Activated B cell treated with CpG ODN at 0.5 μM for 24 hours (primary cell): ENCODE measurements around the gene ANKH. TPM values are rescaled to one million over a fixed set of nuclear protein-coding genes. Genes with fewer than 3 reads are reported as not detected.

Source experiments
- ATAC-seq: fragments of 200-7000 bp; cut with Tn5 transposase; one replicate; pipeline ENCODE4 v1.10.0; 2021; ENCODE audit warnings: low read depth, mild to moderate bottlenecking, moderate library complexity
- CTCF ChIA-PET: fragments of 350-600 bp; sonication (Branson Sonifier 250); formaldehyde crosslinking; loops from one replicate; lab custom pipeline; 2021; ENCODE audit warnings: antibody characterized with exemption; lab: Charles Lee
- POLR2A ChIA-PET: fragments of 350-600 bp; sonication (Branson Sonifier 250); formaldehyde crosslinking; loops from one replicate; lab custom pipeline; 2021; ENCODE audit warnings: antibody characterized with exemption; lab: Charles Lee
- DNase-seq: peaks from one replicate; pipeline ENCODE4 v3.0.0; 2022
- H3K27ac Mint-ChIP-seq: one replicate; pipeline ENCODE4 v1.8.0; 2020; ENCODE audit warnings: mixed read lengths
- H3K27me3 Mint-ChIP-seq: one replicate; pipeline ENCODE4 v1.8.0; 2021; ENCODE audit warnings: mixed read lengths
- H3K36me3 Mint-ChIP-seq: one replicate; pipeline ENCODE4 v1.8.0; 2021; ENCODE audit warnings: low read depth, mixed read lengths
- H3K4me1 Mint-ChIP-seq: one replicate; pipeline ENCODE4 v1.8.0; 2021; ENCODE audit warnings: mixed read lengths
- H3K4me3 Mint-ChIP-seq: one replicate; pipeline ENCODE4 v1.8.0; 2020; ENCODE audit warnings: mild to moderate bottlenecking, mixed read lengths
- H3K9me3 Mint-ChIP-seq: one replicate; pipeline ENCODE4 v1.8.0; 2020; ENCODE audit warnings: mixed read lengths
- intact Hi-C: fragments of 100-400 bp; cut with micrococcal nuclease; formaldehyde crosslinking; loops from one replicate; pipeline ENCODE4 v1.15.1; 2024
- total RNA-seq: library from RNA; stranded (reverse); gene quantifications from 2 replicates; pipeline ENCODE4 v1.2.3, GENCODE V29; 2022
- TF ChIP-seq, protein P1 (sequence below): fragments of 200-600 bp; IDR thresholded peaks from one replicate; pipeline ENCODE4 v1.8.0; 2022; ENCODE audit warnings: antibody characterized with exemption, mild to moderate bottlenecking

Gene ANKH
- total RNA-seq, 1 donor from 2014 or later: 43.3 TPM

GRCh38 chr5:14733661-14734060 lies 137.9 kb downstream of the ANKH start:
- POLR2A ChIA-PET: no interaction called here
- Mint-ChIP-seq H3K36me3 (peaks cover 39% of the 10 kb centered on the region), H3K27me3 (no peaks in the 10 kb centered on the region), H3K9me3 (no peaks in the 10 kb centered on the region), H3K27ac (no peak overlapping the region), H3K4me3 (no peak overlapping the region), H3K4me1 (no peaks in the 10 kb centered on the region)
- no peak for ATAC-seq
- CTCF ChIA-PET: no interaction called here
- intact Hi-C loops: no loop called here
- no peak for DNase-seq
- TF ChIP-seq, protein P1, sequence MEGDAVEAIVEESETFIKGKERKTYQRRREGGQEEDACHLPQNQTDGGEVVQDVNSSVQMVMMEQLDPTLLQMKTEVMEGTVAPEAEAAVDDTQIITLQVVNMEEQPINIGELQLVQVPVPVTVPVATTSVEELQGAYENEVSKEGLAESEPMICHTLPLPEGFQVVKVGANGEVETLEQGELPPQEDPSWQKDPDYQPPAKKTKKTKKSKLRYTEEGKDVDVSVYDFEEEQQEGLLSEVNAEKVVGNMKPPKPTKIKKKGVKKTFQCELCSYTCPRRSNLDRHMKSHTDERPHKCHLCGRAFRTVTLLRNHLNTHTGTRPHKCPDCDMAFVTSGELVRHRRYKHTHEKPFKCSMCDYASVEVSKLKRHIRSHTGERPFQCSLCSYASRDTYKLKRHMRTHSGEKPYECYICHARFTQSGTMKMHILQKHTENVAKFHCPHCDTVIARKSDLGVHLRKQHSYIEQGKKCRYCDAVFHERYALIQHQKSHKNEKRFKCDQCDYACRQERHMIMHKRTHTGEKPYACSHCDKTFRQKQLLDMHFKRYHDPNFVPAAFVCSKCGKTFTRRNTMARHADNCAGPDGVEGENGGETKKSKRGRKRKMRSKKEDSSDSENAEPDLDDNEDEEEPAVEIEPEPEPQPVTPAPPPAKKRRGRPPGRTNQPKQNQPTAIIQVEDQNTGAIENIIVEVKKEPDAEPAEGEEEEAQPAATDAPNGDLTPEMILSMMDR: no peak

- DNase-seq (no peak), ATAC-seq (no peak)
- Mint-ChIP-seq H3K27ac (no peak overlapping the region), H3K9me3 (no peaks in the 10 kb centered on the region), H3K27me3 (no peaks in the 10 kb centered on the region), H3K4me3 (no peak overlapping the region), H3K4me1 (no peaks in the 10 kb centered on the region), H3K36me3 (peaks cover 32% of the 10 kb centered on the region)
- intact Hi-C loops: no loop called here
- CTCF ChIA-PET: interaction anchor here (0.6 to 1.0 kb wide), 2 partner anchors 114 to 270 kb away, joined by 3 to 4 read pairs; no protein-coding TSS in a partner anchor
- TF ChIP-seq, protein P1: no peak
- POLR2A ChIA-PET: interaction anchor here (1.0 kb wide), 1 partner anchor 138 kb away, joined by 3 read pairs; no protein-coding TSS in a partner anchor
Observed at GRCh38 chr5:14732991-14733390, 138.6 kb downstream of the ANKH start.

DNA sequence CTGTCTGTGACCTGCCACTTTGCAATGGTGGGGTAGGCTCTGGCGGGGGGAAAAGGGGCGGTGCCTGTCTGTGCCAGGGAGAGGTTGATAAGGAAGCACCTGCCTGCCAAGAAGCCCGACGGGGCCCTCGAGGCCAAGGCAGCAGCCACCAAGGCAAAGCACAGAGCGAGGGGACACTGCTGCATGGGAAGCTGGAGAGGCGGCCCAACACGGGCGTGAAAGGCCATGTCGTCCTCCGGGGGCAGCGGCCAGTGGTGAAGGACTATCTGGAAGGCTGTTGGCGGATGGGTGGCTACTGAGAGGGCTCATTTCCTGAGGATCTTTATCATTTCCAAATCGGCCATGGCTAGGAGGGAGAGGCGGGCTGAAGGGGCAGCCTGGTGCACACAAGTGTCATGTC lies 140.7 kb downstream of the ANKH start:
- H3K9me3 Mint-ChIP-seq: no peaks in the 10 kb centered on the region
- ChIA-PET CTCF (interaction anchor here (0.7 to 1.1 kb wide), 2 partner anchors 215 to 272 kb away, joined by 3 to 4 read pairs; no protein-coding TSS in a partner anchor), POLR2A (no interaction called here)
- ATAC-seq: no peak
- intact Hi-C loops: no loop called here
- TF ChIP-seq, protein P1: no peak
- no peaks in the 10 kb centered on the region for H3K27me3 Mint-ChIP-seq
- no peak overlapping the region for H3K27ac Mint-ChIP-seq
- no peak for DNase-seq
- H3K36me3 Mint-ChIP-seq: peaks cover 29% of the 10 kb centered on the region
- H3K4me1 Mint-ChIP-seq: no peaks in the 10 kb centered on the region
- H3K4me3 Mint-ChIP-seq: no peak overlapping the region

- TF ChIP-seq, protein P1: no peak
- ATAC-seq (no peak), DNase-seq (no peak)
- Mint-ChIP-seq H3K4me1 (no peaks in the 10 kb centered on the region), H3K4me3 (no peak overlapping the region), H3K9me3 (no peaks in the 10 kb centered on the region), H3K27ac (no peak overlapping the region), H3K27me3 (no peaks in the 10 kb centered on the region), H3K36me3 (peaks cover 29% of the 10 kb centered on the region)
- intact Hi-C loops: no loop called here
- ChIA-PET POLR2A (no interaction called here), CTCF (no interaction called here)
Observed at GRCh38 chr5:14730466-14730865, 141.1 kb downstream of the ANKH start.

GRCh38 chr5:14729448-14730385 lies 141.9 kb downstream of the ANKH start:
- intact Hi-C loops: loop anchor here (5.0 kb wide), 2 partner anchors 42 to 83 kb away; no protein-coding TSS in a partner anchor
- ChIA-PET CTCF (interaction anchor here (5.1 to 6.2 kb wide), 2 partner anchors 142 to 273 kb away, joined by 53 to 91 read pairs; partner anchors contain the start of gene ANKH), POLR2A (no interaction called here)
- H3K4me1 Mint-ChIP-seq: peaks cover 3% of the 10 kb centered on the region
- H3K27ac Mint-ChIP-seq: no peak overlapping the region
- no peaks in the 10 kb centered on the region for H3K9me3 Mint-ChIP-seq
- ATAC-seq: no peak
- no peak for DNase-seq
- TF ChIP-seq, protein P1: no peak
- H3K4me3 Mint-ChIP-seq: no peak overlapping the region
- no peaks in the 10 kb centered on the region for H3K27me3 Mint-ChIP-seq
- peaks cover 26% of the 10 kb centered on the region for H3K36me3 Mint-ChIP-seq
